Rectal smooth muscle tissue (tissue), 1 donor: Measurements from ENCODE around the gene STXBP4.

Experiments
- H3K27ac ChIP-seq: one replicate; pipeline ENCODE4 v1.7.0; 2013; ENCODE audit warnings: low read depth, low read length, inconsistent platforms
- H3K27me3 ChIP-seq: one replicate; pipeline ENCODE4 v1.7.0; 2013; ENCODE audit warnings: low read length; ENCODE audit not compliant: control insufficient read depth, insufficient read depth
- H3K36me3 ChIP-seq: one replicate; pipeline ENCODE4 v1.7.0; 2013; ENCODE audit warnings: low read length; ENCODE audit not compliant: control insufficient read depth, insufficient read depth
- H3K4me1 ChIP-seq: one replicate; pipeline ENCODE4 v1.7.0; 2013; ENCODE audit warnings: low read length; ENCODE audit not compliant: control insufficient read depth, insufficient read depth
- H3K4me3 ChIP-seq: one replicate; pipeline ENCODE4 v1.7.0; 2013; ENCODE audit warnings: low read length
- H3K9ac ChIP-seq: one replicate; pipeline ENCODE4 v1.7.0; 2013; ENCODE audit warnings: low read length

STXBP4 gene

DNA sequence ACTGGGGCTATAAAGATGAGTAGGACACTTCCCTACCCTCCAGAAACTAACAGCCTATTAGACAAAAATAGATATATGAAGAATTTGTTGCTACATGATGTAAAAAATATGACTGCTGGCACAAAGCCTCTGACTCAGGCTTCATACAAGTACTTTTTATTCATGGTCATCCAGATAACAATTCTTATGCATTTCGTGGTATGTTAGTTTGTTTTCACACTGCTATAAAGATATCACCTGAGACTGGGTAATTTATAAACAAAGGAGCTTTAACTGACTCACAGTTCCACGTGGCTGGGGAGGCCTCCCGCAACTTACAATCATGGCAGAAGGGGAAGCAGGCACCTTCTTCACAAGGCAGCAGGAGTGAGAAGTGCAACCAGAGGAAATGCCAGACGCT is 183.7 kb downstream of the STXBP4 start:
- no peak overlapping the region for H3K9ac ChIP-seq
- no peaks in the 10 kb centered on the region for H3K27me3 ChIP-seq
- no peaks in the 10 kb centered on the region for H3K4me1 ChIP-seq
- no peak overlapping the region for H3K27ac ChIP-seq
- H3K36me3 ChIP-seq = no peaks in the 10 kb centered on the region
- H3K4me3 ChIP-seq = no peak overlapping the region

- H3K36me3 ChIP-seq = no peaks in the 10 kb centered on the region
- no peak overlapping the region for H3K4me3 ChIP-seq
- no peak overlapping the region for H3K27ac ChIP-seq
- H3K9ac ChIP-seq = no peak overlapping the region
- no peaks in the 10 kb centered on the region for H3K27me3 ChIP-seq
- no peaks in the 10 kb centered on the region for H3K4me1 ChIP-seq
Measured at GRCh38 chr17:55154101-55154500, 185.5 kb downstream of the STXBP4 start.

- Histone ChIP-seq H3K27ac (no peak overlapping the region), H3K4me3 (no peak overlapping the region), H3K4me1 (no peaks in the 10 kb centered on the region), H3K36me3 (no peaks in the 10 kb centered on the region), H3K9ac (no peak overlapping the region), H3K27me3 (no peaks in the 10 kb centered on the region)
Measured at GRCh38 chr17:55155856-55156560, 187.4 kb downstream of the STXBP4 start.

GRCh38 chr17:55157165-55157564 is 188.6 kb downstream of the STXBP4 start:
- H3K27ac ChIP-seq = no peak overlapping the region

DNA sequence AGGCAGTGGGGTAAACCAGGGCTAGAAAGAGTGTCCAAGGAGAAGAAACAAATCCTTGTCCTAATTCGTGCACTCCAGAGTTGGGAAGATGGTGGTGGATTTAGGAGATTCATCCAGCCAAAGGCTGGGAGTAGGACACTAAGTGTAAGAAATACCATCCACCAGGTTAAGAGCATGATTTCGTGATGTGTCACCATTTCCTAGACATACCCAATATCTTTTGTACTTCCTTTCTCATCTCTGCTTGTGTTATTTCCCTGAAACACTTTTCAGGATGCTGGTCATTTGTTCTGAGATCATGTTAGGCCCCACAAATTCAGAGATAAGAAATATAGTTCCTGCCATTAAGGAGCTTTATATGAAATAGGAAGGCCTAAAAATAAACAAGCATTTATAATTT is 189.9 kb downstream of the STXBP4 start:
- no peak overlapping the region for H3K27ac ChIP-seq
- H3K4me1 ChIP-seq = no peaks in the 10 kb centered on the region
- no peaks in the 10 kb centered on the region for H3K27me3 ChIP-seq
- no peak overlapping the region for H3K9ac ChIP-seq
- no peaks in the 10 kb centered on the region for H3K36me3 ChIP-seq
- H3K4me3 ChIP-seq = no peak overlapping the region

More at GRCh38 chr17:55157165-55157564, 188.6 kb downstream of the STXBP4 start:
- H3K27me3 ChIP-seq = no peaks in the 10 kb centered on the region
- H3K9ac ChIP-seq = no peak overlapping the region
- no peaks in the 10 kb centered on the region for H3K36me3 ChIP-seq
- no peaks in the 10 kb centered on the region for H3K4me1 ChIP-seq
- H3K4me3 ChIP-seq = no peak overlapping the region

GRCh38 chr17:55159251-55159650 is 190.7 kb downstream of the STXBP4 start:
- no peak overlapping the region for H3K27ac ChIP-seq
- no peak overlapping the region for H3K9ac ChIP-seq
- H3K27me3 ChIP-seq = no peaks in the 10 kb centered on the region
- no peaks in the 10 kb centered on the region for H3K4me1 ChIP-seq
- no peak overlapping the region for H3K4me3 ChIP-seq
- no peaks in the 10 kb centered on the region for H3K36me3 ChIP-seq

DNA sequence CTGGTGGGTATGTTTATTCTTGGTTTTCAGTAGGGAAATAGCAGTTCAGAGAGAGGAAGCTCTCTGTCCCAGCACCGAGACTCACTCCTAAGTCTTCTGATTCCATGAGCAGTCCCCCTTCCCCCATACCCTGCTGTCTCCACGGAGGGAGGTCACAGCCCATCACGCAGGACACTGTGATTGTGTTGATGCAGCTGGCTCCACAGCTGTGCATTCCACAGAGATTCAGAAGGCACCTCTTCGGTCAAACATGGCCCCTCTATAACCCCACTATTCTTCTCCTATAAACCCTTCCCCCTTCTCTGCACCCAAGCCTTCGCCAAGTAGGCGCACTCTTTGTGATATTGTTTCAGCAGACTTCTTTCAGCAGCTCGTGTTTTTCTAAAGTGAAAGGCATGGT is 191.9 kb downstream of the STXBP4 start:
- H3K4me1 ChIP-seq = no peaks in the 10 kb centered on the region
- H3K27ac ChIP-seq = no peak overlapping the region
- H3K4me3 ChIP-seq = no peak overlapping the region
- H3K27me3 ChIP-seq = no peaks in the 10 kb centered on the region
- no peak overlapping the region for H3K9ac ChIP-seq
- no peaks in the 10 kb centered on the region for H3K36me3 ChIP-seq

DNA sequence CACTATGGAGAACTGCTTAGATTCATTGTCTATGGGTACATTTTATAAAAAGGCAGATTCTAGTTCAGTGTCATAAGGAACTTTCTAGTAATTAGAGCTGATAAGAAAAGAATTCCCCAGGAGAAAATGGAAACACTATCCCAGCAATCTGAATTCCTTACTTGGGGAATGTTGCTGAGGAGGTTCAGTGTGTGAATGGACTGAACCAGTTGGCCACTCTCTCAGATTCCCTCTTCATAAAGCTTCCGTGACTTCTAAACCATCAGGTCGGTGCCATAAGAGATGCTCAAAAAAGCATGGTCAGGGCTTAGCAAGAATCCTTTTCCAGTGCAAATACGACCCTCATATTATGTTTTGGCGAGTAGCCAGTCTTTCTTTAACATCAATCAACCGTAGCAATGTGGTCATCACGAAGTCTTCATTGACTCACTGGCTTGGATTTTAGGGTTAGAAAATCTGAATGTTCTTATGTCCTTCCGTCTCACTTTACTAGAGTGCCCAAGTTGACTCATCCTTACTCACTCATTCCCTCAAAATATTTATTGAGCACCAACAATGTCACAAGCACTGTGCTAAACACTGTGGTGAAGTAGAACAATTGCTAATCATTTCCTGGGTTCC is 193.5 kb downstream of the STXBP4 start:
- H3K36me3 ChIP-seq = no peaks in the 10 kb centered on the region

GRCh38 chr17:55162556-55162946 is 194.0 kb downstream of the STXBP4 start:
- Histone ChIP-seq H3K4me3 (no peak overlapping the region), H3K27me3 (no peaks in the 10 kb centered on the region), H3K27ac (no peak overlapping the region)

More for the DNA sequence above, 193.5 kb downstream of the STXBP4 start:
- H3K4me1 ChIP-seq = no peaks in the 10 kb centered on the region
- H3K9ac ChIP-seq = no peak overlapping the region
- no peaks in the 10 kb centered on the region for H3K27me3 ChIP-seq
- H3K27ac ChIP-seq = no peak overlapping the region
- H3K4me3 ChIP-seq = no peak overlapping the region

GRCh38 chr17:55163408-55163807 is 194.8 kb downstream of the STXBP4 start:
- H3K4me3 ChIP-seq = no peak overlapping the region

More at GRCh38 chr17:55162556-55162946, 194.0 kb downstream of the STXBP4 start:
- no peak overlapping the region for H3K9ac ChIP-seq
- no peaks in the 10 kb centered on the region for H3K4me1 ChIP-seq
- H3K36me3 ChIP-seq = no peaks in the 10 kb centered on the region

DNA sequence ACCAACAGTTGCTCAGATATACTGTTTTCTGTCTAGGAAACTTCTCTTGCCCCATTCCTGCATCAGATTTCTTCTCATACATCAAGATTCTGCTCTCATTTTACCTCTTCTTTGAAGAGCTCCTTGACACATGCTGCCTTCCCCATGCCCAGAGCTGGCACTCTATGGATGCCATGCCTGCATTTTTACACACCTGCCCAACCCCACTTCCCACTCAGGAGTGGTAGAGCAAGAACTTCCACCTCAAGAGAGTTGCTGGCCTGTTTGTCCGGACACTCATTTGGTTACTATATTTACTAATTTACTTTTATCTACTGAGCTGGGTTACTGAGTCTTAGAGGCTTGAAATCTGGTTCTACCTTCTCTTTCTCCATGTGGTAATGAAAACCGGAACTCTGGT is 197.9 kb downstream of the STXBP4 start:
- Histone ChIP-seq H3K4me1 (no peaks in the 10 kb centered on the region), H3K27me3 (no peaks in the 10 kb centered on the region), H3K4me3 (no peak overlapping the region), H3K36me3 (no peaks in the 10 kb centered on the region), H3K9ac (no peak overlapping the region), H3K27ac (no peak overlapping the region)

More at GRCh38 chr17:55163408-55163807, 194.8 kb downstream of the STXBP4 start:
- Histone ChIP-seq H3K27me3 (no peaks in the 10 kb centered on the region), H3K4me1 (no peaks in the 10 kb centered on the region), H3K36me3 (no peaks in the 10 kb centered on the region), H3K27ac (no peak overlapping the region), H3K9ac (no peak overlapping the region)

DNA sequence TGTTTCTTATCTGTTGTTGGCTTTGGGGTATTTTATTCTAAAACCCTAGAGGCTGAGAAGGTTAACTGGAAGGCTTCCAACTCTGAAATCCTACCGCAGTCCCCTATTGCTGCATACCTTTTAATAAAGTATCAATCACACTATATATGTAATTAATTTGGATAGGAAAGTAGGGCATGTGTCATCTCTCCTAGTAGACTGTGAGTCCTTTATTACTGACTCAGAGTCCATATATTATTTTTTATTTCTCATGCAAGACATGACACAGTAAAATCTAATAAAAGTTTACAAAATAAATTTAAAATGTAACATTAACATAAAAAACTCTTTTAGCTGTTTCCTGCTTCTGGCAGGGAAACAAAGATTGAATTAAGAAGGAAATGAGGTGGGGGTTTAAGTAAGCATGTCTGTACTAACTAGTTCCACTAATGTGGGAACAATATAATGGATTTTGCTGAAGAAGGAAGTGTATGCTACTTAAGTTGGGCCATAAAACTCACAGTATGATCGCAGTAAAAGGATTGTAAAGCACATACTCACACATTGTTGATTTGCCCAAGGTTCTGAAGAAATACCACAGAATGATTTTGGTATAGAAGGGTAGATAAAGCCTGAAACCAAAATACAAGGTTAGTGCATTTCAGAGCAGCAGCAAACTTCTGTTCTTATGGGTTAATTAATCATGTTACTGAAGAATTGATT is 198.6 kb downstream of the STXBP4 start:
- no peaks in the 10 kb centered on the region for H3K27me3 ChIP-seq
- H3K4me1 ChIP-seq = no peaks in the 10 kb centered on the region
- no peak overlapping the region for H3K27ac ChIP-seq
- no peaks in the 10 kb centered on the region for H3K36me3 ChIP-seq
- H3K4me3 ChIP-seq = no peak overlapping the region
- no peak overlapping the region for H3K9ac ChIP-seq
